K562 (cell line): ENCODE data around the gene COPS6. TPM values are rescaled to one million over a fixed set of nuclear protein-coding genes. Genes with fewer than 3 reads are reported as not detected.

Experiments used
- ARID4B ChIP-seq: sonication (generic); formaldehyde crosslinking; IDR thresholded peaks from 2 replicates; pipeline ENCODE4 v1.8.0; 2022; ENCODE audit warnings: mild to moderate bottlenecking, missing genetic modification reagents
- BCL6 ChIP-seq: fragments of 250-450 bp; sonication (Bioruptor Pico); IDR thresholded peaks from 2 replicates; pipeline ENCODE4 v1.4.0; 2020
- CC2D1A ChIP-seq: fragments of 450-650 bp; IDR thresholded peaks from 2 replicates; pipeline ENCODE4 v1.6.1; 2017; ENCODE audit warnings: mild to moderate bottlenecking
- CREB1 ChIP-seq, 2 experiments: sonication (generic) in 1 of 2; formaldehyde crosslinking in 1 of 2; IDR thresholded peaks; 2 replicates each; pipeline versions ENCODE4 v1.6.1 to v1.8.0; 2012 to 2022; ENCODE audit warnings: inconsistent platforms in 1 of 2, mild to moderate bottlenecking in 1 of 2, missing genetic modification reagents in 1 of 2, moderate library complexity in 1 of 2
- FOXO4 ChIP-seq: fragments of 450-650 bp; formaldehyde crosslinking; IDR thresholded peaks from 2 replicates; pipeline ENCODE4 v1.4.0; 2020; ENCODE audit warnings: mild to moderate bottlenecking, moderate library complexity
- NR0B1 ChIP-seq: fragments of 450-650 bp; IDR thresholded peaks from one replicate; pipeline ENCODE4 v1.6.1; 2018; ENCODE audit warnings: mild to moderate bottlenecking, moderate library complexity; ENCODE audit not compliant: partially characterized antibody
- POLR2A ChIP-seq: fragments of 450-650 bp; conservative IDR thresholded peaks from 2 replicates; pipeline ENCODE4 v1.6.1; 2016
- THAP12 ChIP-seq: fragments of 250-450 bp; sonication (Bioruptor Pico); IDR thresholded peaks from 2 replicates; pipeline ENCODE4 v1.9.0; 2021; ENCODE audit warnings: mild to moderate bottlenecking, inconsistent platforms
- ZNF146 ChIP-seq: IDR thresholded peaks from one replicate; pipeline ENCODE4 v1.6.1; 2018; ENCODE audit warnings: missing compliant biosample characterization; ENCODE audit not compliant: unreplicated experiment
- ZNF395 ChIP-seq: fragments of 200-800 bp; sonication (Bioruptor generic); IDR thresholded peaks from 2 replicates; pipeline ENCODE4 v1.6.1; 2017; ENCODE audit warnings: missing genetic modification characterization, missing compliant biosample characterization
- ZNF449 ChIP-seq: fragments of 250-450 bp; sonication (Bioruptor Pico); IDR thresholded peaks from 2 replicates; pipeline ENCODE4 v1.8.0; 2022; ENCODE audit warnings: moderate library complexity, mild to moderate bottlenecking, inconsistent platforms
- ZNF551 ChIP-seq: fragments of 250-450 bp; sonication (Bioruptor Pico); IDR thresholded peaks from 2 replicates; pipeline ENCODE4 v1.5.0; 2021; ENCODE audit warnings: mild to moderate bottlenecking, moderate library complexity
- ZNF75A ChIP-seq: fragments of 450-650 bp; formaldehyde crosslinking; IDR thresholded peaks from 2 replicates; pipeline ENCODE4 v1.4.0; 2020; ENCODE audit warnings: mild to moderate bottlenecking
- polyA plus RNA-seq, 8 experiments: library from polyadenylated mRNA; depleted of rRNA in 4 of 8; stranded (reverse) in 5 of 8; unstranded in 3 of 8; fragments of >200 nt; fragmentation: Nextera tagmentation in 2 of 8; fragmentation: Illumina TruSeq in 1 of 8; extraction: Ambion mirVana in 2 of 8; extraction: Trizol in 1 of 8; gene quantifications; 2 replicates each; pipeline versions ENCODE4 v1.2.1 to v1.2.3, GENCODE V29; 2011 to 2014; ENCODE audit warnings: inconsistent platforms in 1 of 8, missing spikeins in 1 of 8
- total RNA-seq, 7 experiments: library from RNA; depleted of rRNA in 6 of 7; stranded (reverse); fragments of >200 nt in 6 of 7; fragmentation: Illumina TruSeq in 2 of 7; extraction: Trizol in 2 of 7; gene quantifications; 2 replicates each; pipeline versions ENCODE4 v1.2.1 to v1.2.3, GENCODE V29; 2011 to 2021; ENCODE audit warnings: low replicate concordance in 1 of 7

COPS6 gene
- total and polyA plus RNA-seq, 9 of the 15 experiments (the other 6 are each of a cell fraction or from before 2014, with no cell fraction given): 63.0 to 331 (median 168) TPM

GRCh38 chr7:100101016-100101862 is 12.5 kb downstream of the COPS6 start, which contains the start of the genes AP4M1 and MCM7 (continued):
- TF ChIP-seq ZNF146 (CRISPR knock-in tag) (no peak), ARID4B (peak; percentile 70; the same call in 1 of the 2 replicates), ZNF395 (CRISPR knock-in tag) (peak; percentile 85), CREB1 (IDR thresholded peaks at IDR 0.05) (peak; percentile 43), CREB1 (CRISPR knock-in tag; IDR thresholded peaks at IDR 0.05) (peak; percentile 82), NR0B1 (no peak), CC2D1A (no peak), FOXO4 (CRISPR knock-in tag) (no peak), ZNF551 (CRISPR knock-in tag) (no peak), ZNF75A (CRISPR knock-in tag) (no peak), POLR2A (peak; percentile 96), THAP12 (peak; percentile 35; the same call in 1 of the 2 replicates), ZNF449 (CRISPR knock-in tag) (no peak), BCL6 (CRISPR knock-in tag) (no peak; the same call in 1 of the 2 replicates)
